Measurements from ENCODE around the gene KCNIP3.

The KCNIP3 gene

DNA sequence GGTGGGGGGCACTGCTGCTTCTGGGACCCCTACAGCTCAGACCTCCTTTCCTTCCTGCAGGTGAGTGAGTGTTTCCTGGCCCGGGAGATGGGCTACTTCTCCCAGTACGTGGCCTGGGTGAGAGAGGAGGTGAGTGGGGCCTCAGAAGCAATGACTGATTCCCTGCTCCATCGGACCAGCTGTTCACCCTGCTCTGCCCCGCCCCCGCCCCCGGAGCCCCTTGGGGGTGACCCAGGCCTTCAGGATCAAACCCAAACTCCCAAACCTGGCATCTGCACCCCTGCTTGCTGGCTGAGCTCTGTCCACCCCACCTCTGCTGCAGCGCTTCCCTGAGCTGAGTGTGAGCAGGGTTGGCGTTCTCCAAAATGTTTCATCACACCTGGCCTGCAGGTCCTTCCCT, 9.8 kb upstream of the KCNIP3 start:
- H3K4me3 ChIP-seq (ENCODE audit: low read depth, low read length): no peak overlapping the region
- TF ChIP-seq, protein P1, sequence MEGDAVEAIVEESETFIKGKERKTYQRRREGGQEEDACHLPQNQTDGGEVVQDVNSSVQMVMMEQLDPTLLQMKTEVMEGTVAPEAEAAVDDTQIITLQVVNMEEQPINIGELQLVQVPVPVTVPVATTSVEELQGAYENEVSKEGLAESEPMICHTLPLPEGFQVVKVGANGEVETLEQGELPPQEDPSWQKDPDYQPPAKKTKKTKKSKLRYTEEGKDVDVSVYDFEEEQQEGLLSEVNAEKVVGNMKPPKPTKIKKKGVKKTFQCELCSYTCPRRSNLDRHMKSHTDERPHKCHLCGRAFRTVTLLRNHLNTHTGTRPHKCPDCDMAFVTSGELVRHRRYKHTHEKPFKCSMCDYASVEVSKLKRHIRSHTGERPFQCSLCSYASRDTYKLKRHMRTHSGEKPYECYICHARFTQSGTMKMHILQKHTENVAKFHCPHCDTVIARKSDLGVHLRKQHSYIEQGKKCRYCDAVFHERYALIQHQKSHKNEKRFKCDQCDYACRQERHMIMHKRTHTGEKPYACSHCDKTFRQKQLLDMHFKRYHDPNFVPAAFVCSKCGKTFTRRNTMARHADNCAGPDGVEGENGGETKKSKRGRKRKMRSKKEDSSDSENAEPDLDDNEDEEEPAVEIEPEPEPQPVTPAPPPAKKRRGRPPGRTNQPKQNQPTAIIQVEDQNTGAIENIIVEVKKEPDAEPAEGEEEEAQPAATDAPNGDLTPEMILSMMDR (conservative IDR thresholded peaks at IDR 0.05; ENCODE audit: low read depth, low read length): no peak

DNA sequence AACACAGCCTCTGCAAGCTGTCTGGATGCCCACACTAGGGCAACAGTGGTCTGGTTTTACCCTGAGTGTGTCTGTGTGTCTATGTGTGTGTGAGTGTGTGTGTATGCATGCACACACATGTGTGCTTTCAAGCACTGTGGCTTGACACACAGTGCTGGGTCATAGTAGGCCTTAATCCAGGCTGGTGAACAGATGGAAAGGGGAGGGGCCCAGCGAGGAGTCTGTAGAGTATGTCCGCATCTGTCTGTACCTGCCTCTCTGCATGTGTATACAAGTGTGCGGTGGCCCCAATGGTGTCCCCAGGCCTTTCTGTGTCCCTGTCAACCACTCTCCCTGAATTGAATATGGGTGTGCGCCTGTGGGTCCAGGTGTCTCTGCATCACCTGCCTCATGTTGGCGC, 9.3 kb upstream of the KCNIP3 start:
- no peak overlapping the region for H3K4me3 ChIP-seq (ENCODE audit: low read depth, low read length)
- no peak for DNase-seq (ENCODE audit: low read depth)
- TF ChIP-seq, protein P1 (conservative IDR thresholded peaks at IDR 0.05; ENCODE audit: low read depth, low read length): no peak

More for the DNA sequence above, 9.8 kb upstream of the KCNIP3 start:
- no peak for DNase-seq (ENCODE audit: low read depth)

DNA sequence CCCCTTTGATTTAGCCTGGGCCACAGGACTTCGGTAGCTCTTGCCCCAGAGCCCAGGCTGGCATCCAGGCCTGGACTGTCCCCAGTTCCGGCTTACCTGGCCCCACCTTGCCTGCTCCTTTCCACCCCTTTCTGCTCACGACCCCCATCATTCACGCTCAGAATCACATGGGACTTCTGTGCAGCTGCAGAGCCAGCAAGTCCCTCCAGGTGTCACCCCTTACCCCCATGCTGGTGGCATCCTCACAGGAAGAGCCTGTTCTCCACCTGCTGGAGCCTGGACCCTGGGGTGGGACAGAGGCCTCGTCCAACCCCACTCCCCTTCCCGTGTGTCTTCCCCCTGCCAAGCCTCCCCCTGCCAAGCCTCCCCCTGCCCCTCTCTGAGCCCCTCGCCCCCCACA, 7.9 kb upstream of the KCNIP3 start:
- TF ChIP-seq, protein P1 (conservative IDR thresholded peaks at IDR 0.05; ENCODE audit: low read depth, low read length): no peak

DNA sequence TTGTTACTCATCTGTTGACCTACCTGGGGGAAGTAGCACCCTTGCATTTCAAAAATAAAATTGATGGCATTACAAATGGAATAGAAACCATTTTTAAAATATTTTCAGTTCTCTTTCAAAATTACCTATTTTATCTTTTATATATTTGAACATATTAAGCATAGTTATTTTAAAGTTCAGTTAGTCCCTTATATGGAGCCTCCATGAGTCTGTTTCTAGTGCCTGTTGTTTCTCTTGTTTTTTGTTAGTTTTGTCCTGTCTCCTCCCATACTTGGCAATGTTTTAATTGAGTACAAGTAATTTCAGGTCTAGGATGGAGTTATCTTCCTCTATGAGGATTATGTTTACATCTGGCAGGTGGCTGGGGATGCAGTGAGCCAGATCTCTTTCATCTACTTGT, 5.9 kb upstream of the KCNIP3 start:
- no peak overlapping the region for H3K4me3 ChIP-seq (ENCODE audit: low read depth, low read length)
- no peak for DNase-seq (ENCODE audit: low read depth)
- TF ChIP-seq, protein P1 (conservative IDR thresholded peaks at IDR 0.05; ENCODE audit: low read depth, low read length): no peak

More for the DNA sequence above, 7.9 kb upstream of the KCNIP3 start:
- DNase-seq (ENCODE audit: low read depth): no peak
- no peak overlapping the region for H3K4me3 ChIP-seq (ENCODE audit: low read depth, low read length)

DNA sequence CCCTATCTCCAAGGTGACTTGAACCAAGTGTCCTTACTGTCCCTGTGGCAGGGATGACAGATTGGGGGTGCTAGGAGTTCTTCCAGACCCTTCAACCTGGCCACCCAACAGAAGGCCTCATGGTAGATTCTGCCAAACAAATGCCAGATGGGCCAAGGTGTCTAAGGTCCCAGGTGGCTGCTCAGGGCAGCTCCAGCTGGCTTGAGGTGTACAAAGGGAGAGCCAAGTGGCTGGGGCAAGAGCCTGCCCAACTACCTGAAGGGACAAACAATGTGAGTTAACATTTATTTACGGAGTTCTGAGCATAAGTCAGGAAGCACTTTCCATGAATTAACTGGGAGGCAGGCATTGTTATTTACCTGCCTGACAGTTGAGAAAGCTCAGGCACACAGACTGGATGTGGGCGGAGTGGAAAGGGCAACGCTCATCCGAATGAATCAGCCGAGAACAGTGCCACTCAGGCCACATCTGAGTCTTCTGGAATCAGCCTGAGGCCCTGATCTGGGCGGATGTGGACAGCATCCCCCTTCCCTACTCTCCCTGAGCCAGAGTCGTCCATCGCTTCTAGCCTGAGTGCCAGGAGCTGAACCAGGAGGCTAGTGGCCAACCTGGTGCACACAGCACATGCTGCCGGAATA, 4.4 kb upstream of the KCNIP3 start:
- no peak for DNase-seq (ENCODE audit: low read depth)
- H3K4me3 ChIP-seq (ENCODE audit: low read depth, low read length): no peak overlapping the region
- TF ChIP-seq, protein P1 (conservative IDR thresholded peaks at IDR 0.05; ENCODE audit: low read depth, low read length): no peak

DNA sequence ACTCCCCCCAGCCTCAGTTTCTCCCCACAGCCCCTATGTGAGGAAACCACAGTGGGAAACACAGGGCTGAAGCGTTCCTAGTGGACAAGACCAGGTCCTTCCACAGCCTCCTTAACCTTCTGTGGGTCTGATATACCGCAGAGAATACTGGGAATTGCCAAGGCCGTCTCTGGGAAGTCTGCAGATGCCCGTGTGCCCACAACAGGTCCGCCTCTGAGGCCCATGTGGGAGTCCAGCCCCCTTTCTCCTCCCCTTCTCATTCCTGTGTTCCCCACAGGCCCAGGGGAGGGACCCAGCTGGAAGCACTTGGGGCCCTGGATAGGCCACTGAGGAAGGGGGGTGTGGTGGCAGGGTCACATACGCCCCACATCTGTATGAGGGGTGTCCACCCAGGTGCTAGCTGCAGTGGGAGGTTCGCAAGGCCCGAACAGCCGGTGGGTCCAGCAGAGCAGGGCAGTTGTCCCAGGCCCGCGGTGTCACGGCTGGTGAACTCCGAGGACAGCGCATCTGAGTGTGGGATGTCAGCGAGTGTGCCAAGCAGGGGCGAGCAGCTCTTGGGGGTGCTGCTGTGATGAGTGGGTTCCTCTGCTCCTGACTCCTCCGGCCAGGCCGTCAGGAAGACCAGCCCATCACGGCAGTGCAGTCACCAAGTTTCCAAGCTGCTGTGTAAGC, 2.4 kb upstream of the KCNIP3 start:
- no peak for DNase-seq (ENCODE audit: low read depth)
- H3K4me3 ChIP-seq (ENCODE audit: low read depth, low read length): no peak overlapping the region
- TF ChIP-seq, protein P1 (conservative IDR thresholded peaks at IDR 0.05; ENCODE audit: low read depth, low read length): no peak

DNA sequence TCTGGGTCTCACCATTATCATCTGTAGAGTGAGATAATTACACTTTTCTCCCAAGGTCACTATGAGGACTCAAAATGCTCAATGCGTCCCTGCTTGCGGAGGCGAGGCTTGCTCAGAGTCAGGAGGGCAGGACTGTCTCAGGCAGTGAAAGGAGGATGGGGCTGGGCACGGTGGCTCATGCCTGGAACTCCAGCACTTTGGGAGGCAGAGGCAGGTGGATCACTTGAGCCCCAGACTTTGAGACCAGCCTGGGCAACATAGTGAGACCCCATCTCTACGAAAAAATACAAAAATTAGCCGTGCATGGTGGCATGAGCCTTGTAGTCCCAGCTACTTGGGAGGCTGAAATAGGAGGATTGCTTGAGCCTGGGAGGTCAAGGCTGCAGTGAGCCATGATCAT, 1.8 kb upstream of the KCNIP3 start:
- no peak for DNase-seq (ENCODE audit: low read depth)
- H3K4me3 ChIP-seq (ENCODE audit: low read depth, low read length): no peak overlapping the region
- TF ChIP-seq, protein P1 (conservative IDR thresholded peaks at IDR 0.05; ENCODE audit: low read depth, low read length): no peak

Measured in choroid plexus epithelial cell (primary cell).